Midbrain (tissue), 1 donor: ENCODE measurements around the gene ELFN2.

Experiments used
- DNase-seq: peaks from one replicate; lab custom pipeline; 2025; lab: John Stamatoyannopoulos, UW

Gene ELFN2

GRCh38 chr22:37426706-37427134 is 559 bp downstream of the ELFN2 start:
- no peak for DNase-seq

- no peak for DNase-seq
Observed at GRCh38 chr22:37425800-37426705, 1.2 kb downstream of the ELFN2 start.

GRCh38 chr22:37425369-37425768 is 1.9 kb downstream of the ELFN2 start:
- DNase-seq, result no peak

- DNase-seq, result no peak
Observed at GRCh38 chr22:37423283-37423682, 4.0 kb downstream of the ELFN2 start.

GRCh38 chr22:37421468-37421877 is 5.8 kb downstream of the ELFN2 start:
- DNase-seq, result no peak

- DNase-seq, result no peak
Observed at GRCh38 chr22:37420686-37421467, 6.4 kb downstream of the ELFN2 start.

- no peak for DNase-seq
Observed at GRCh38 chr22:37419969-37420685, 7.2 kb downstream of the ELFN2 start.

- DNase-seq, result no peak
Observed at GRCh38 chr22:37419370-37419968, 7.8 kb downstream of the ELFN2 start.

GRCh38 chr22:37418627-37419369 is 8.5 kb downstream of the ELFN2 start:
- DNase-seq, result no peak

GRCh38 chr22:37417677-37418348 is 9.5 kb downstream of the ELFN2 start:
- no peak for DNase-seq

- no peak for DNase-seq
Observed at GRCh38 chr22:37417264-37417663, 10.0 kb downstream of the ELFN2 start.

- DNase-seq, result peak; percentile 41
Observed at GRCh38 chr22:37416827-37417226, 10.5 kb downstream of the ELFN2 start.

GRCh38 chr22:37416389-37416788 is 10.9 kb downstream of the ELFN2 start:
- no peak for DNase-seq

GRCh38 chr22:37415210-37415609 is 12.1 kb downstream of the ELFN2 start:
- no peak for DNase-seq

GRCh38 chr22:37414288-37414687 is 13.0 kb downstream of the ELFN2 start:
- DNase-seq, result no peak

- DNase-seq, result no peak
Observed at GRCh38 chr22:37413546-37413945, 13.7 kb downstream of the ELFN2 start.

GRCh38 chr22:37412495-37413250 is 14.6 kb downstream of the ELFN2 start:
- no peak for DNase-seq

GRCh38 chr22:37411655-37412054 is 15.6 kb downstream of the ELFN2 start:
- DNase-seq, result no peak

GRCh38 chr22:37410174-37411055 is 16.9 kb downstream of the ELFN2 start:
- DNase-seq, result no peak
